A549 (cell line): ENCODE data around the gene ANKRD37.

Experiments used
- KDM1A ChIP-seq: fragments of 200-600 bp; sonication (generic); IDR thresholded peaks from 2 replicates; pipeline ENCODE4 v1.6.1; 2016; ENCODE audit warnings: low read depth, mild to moderate bottlenecking
- TF ChIP-seq, protein P1 (sequence below): fragments of 250-450 bp; sonication (Bioruptor Pico); IDR thresholded peaks from 2 replicates; pipeline ENCODE4 v1.5.0; 2021; ENCODE audit warnings: mild to moderate bottlenecking, moderate library complexity, borderline replicate concordance

DNA sequence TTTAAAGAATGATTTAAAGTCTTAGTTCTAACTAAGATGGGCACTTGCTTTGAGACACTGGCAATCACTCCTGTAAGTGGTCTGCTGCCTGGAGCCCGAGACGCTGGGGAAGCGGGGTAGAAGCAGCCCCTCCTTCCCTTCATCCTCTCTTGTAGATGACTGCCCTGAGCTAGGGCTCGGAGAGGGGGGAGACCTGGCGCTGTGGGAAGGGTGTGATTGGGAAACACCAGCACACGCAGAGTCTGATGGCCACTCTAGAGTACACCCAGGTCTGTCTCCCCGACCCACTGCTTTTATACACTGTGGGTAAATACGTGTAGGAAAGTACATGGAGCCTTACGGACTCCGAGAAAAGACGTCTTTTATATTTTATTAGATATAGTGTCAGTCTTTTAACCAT, 24.9 kb upstream of the ANKRD37 start:
- no peak for TF ChIP-seq KDM1A
- TF ChIP-seq, protein P1, sequence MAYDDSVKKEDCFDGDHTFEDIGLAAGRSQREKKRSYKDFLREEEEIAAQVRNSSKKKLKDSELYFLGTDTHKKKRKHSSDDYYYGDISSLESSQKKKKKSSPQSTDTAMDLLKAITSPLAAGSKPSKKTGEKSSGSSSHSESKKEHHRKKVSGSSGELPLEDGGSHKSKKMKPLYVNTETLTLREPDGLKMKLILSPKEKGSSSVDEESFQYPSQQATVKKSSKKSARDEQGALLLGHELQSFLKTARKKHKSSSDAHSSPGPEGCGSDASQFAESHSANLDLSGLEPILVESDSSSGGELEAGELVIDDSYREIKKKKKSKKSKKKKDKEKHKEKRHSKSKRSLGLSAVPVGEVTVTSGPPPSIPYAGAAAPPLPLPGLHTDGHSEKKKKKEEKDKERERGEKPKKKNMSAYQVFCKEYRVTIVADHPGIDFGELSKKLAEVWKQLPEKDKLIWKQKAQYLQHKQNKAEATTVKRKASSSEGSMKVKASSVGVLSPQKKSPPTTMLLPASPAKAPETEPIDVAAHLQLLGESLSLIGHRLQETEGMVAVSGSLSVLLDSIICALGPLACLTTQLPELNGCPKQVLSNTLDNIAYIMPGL (CRISPR knock-in tag): no peak
